ENCODE data around the gene MRPL36.

Gene MRPL36

DNA sequence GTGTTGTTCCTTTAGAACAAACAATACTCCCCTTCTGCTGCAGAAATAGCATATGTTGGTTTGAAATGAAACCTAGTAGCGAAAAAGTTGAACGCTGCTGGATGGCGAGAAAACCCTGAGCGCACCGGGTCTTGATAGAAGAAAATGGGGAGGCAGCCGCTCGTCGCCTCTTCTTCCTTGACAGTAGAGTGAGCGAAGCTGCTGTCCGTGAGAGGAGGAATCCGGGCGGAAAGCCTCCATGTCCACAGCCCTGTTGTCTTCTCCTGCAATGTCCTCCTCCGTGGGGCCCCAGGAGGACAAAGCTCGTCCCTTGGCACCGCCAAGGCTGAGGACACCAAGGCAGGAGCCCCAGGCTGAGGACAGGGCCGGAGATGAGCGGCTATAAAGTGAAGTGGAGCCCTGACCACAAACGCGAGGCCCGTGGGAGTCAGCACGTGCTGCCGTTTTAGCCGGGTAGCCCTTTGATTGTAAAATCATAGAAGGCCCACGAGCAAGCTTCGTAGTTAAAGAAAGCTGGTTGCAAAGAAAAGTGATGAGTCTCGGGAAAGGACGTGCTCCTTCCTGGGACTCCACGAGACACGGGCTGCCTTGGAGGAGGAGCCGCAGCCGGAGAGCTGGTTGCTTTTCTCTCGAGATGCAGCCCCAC, 35.6 kb downstream of the MRPL36 start:
- DNase-seq (ENCODE audit: insufficient read length) (no peak), FAIRE-seq (no peak)
- TF ChIP-seq POLR2A (IDR thresholded peaks at IDR 0.05; ENCODE audit: low read depth, low read length) (no peak), POLR2AphosphoS5 (IDR thresholded peaks at IDR 0.05; ENCODE audit: low read depth, low read length) (no peak)

DNA sequence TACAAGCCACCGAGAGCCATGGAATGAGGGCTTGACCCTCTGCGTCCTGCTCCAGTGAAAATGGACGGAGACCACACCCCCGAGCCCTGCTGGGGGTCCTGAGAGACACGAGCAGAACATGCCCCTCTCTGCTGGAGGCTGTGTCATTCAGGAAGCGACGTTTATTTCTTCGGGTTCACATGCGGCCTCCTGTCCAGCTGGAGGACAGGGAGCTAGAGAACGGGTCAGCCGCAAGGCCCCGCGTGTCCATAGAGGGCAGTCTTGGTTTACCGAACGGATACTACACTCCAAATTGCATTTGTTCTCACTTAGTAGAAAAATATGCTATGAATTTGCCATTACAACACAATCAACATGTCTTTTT, 36.1 kb downstream of the MRPL36 start:
- DNase-seq (ENCODE audit: insufficient read length) (peak; percentile 55), FAIRE-seq (no peak)
- no peak for TF ChIP-seq POLR2AphosphoS5 (IDR thresholded peaks at IDR 0.05; ENCODE audit: low read depth, low read length)
- no peak for TF ChIP-seq POLR2A (IDR thresholded peaks at IDR 0.05; ENCODE audit: low read depth, low read length)
- TF ChIP-seq TAF1 (IDR thresholded peaks at IDR 0.05; ENCODE audit: borderline replicate concordance, low read depth, low read length) = no peak

DNA sequence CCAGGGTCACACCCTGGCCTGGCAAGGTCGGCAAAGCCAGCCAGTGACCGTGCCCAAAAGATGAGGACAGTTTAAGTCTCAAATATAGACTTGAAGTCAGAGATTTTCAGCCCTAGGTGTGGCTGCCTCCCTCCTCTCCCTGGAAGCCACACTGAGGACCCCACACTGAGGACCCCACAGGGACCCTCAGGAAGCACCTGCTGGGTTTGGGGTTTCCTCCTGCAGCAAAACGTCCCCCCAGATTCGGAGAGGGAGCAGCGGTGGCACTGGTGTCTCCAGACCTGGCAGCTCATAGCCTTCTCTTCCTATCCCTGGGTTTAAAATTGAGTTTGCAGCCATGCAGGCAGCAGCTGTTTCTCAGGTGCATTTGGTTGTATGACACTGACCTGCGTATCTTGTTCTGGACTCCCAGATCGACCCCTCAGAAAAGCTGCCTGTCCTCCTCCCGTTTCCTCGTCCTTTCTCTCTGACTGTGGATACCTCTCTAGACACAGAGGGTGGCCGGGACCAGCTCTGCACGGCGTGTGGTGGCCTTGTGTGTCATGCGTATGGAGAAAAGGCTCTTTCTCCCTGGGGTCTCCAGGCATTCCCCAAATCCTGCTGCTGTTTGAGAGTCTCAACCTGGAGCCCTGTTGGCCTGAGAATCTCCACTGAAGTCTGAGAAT, 36.6 kb downstream of the MRPL36 start:
- DNase-seq (ENCODE audit: insufficient read length) (no peak), FAIRE-seq (no peak)
- TF ChIP-seq POLR2AphosphoS5 (IDR thresholded peaks at IDR 0.05; ENCODE audit: low read depth, low read length) (no peak), TAF1 (IDR thresholded peaks at IDR 0.05; ENCODE audit: borderline replicate concordance, low read depth, low read length) (no peak), POLR2A (IDR thresholded peaks at IDR 0.05; ENCODE audit: low read depth, low read length) (no peak)

DNA sequence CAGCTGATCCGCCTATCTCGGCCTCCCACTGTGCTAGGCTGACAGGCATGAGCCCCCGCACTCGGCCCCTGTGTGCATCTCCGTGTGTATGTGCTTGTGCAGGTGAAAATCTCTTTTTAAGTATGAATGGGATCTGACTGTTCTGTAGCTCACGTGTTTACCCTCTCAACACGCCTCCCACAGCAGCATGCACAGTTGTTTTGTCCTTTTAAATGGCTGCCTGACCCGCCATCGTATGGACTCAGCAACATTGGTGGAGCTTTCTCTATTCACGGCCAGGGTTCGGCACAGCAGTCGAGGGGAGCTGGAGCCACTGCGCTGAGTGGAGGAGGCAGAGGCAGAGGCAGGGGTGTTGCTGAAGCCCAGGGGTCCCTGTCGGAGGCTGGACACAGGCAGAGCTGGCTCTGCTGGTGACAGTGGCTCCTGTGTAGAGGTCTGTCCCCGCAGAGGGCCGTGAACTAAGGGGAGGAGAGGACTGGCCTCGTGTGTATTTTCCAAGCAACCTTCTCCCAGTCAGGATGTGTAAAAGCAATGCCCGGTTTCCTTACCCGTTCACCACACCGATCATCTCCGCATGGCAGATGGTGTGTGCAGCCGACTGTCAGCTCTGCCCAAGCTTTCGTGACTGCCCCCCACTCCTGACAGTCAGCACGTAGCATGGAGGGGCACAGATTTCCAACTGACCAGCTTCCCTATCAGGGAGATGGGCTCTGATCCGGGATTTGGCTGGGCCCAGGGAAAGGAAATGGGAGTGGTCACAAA, 37.3 kb downstream of the MRPL36 start:
- no peak for FAIRE-seq
- TF ChIP-seq POLR2A (IDR thresholded peaks at IDR 0.05; ENCODE audit: low read depth, low read length) (no peak), TAF1 (IDR thresholded peaks at IDR 0.05; ENCODE audit: borderline replicate concordance, low read depth, low read length) (no peak), POLR2AphosphoS5 (IDR thresholded peaks at IDR 0.05; ENCODE audit: low read depth, low read length) (no peak)
- DNase-seq (ENCODE audit: insufficient read length) = no peak

DNA sequence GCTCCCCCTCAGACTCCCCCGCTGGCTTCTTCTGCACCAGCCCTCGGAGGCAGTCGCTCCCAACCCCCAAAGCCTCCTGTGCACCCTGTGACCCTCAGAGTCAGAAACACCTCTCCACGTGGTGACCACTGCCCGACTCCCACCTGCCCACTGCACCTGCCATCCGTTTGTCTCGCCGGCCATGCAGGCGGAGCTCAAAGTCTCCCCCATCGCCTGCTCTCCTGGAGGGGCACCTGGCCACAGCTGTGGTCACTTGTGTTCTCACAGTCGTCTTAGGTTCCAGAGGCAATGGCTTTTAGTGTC, 38.2 kb downstream of the MRPL36 start:
- TF ChIP-seq POLR2A (IDR thresholded peaks at IDR 0.05; ENCODE audit: low read depth, low read length) (no peak), TAF1 (IDR thresholded peaks at IDR 0.05; ENCODE audit: borderline replicate concordance, low read depth, low read length) (no peak), POLR2AphosphoS5 (IDR thresholded peaks at IDR 0.05; ENCODE audit: low read depth, low read length) (no peak)
- FAIRE-seq = no peak

DNA sequence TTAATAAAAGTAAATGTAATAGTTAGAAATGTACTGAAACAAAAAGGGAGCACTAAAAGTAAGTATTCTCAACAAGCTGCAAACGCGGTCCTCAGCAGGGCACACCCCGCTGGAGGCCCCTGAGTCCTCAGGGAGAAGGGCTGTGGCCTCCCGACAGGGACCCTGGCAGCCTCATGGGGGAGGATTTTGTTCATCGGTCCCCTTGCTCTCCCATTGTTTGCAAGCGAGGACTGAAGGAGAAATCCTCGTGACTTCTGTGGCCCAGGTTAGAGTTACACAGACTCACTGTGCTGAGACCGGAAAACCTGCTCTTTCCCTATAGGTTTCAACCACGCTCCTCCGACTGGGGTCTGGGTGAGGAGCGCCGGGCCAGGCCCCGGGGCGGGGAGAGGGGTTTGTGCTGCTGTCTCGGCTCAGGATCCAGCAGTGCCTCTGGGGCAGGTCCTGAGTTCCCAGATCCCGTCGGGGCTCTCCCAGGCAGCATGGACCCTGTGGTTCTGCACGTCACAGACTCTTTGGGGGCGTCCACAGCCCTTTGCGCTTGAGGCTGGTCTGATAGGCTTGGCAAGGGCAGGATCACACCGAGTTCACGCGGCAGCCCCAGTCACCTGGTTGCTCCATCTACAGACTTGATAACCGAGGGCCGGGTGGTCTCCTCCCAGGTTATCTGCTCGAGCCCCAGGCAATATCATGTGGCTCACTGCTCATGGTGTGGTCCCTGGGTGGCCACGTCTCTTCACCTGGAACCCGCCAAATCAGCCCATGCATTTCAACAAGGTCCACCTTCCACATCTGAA, 38.8 kb downstream of the MRPL36 start:
- TF ChIP-seq TAF1 (IDR thresholded peaks at IDR 0.05; ENCODE audit: borderline replicate concordance, low read depth, low read length) = no peak
- no peak for TF ChIP-seq POLR2AphosphoS5 (IDR thresholded peaks at IDR 0.05; ENCODE audit: low read depth, low read length)
- TF ChIP-seq POLR2A (IDR thresholded peaks at IDR 0.05; ENCODE audit: low read depth, low read length) = no peak
- FAIRE-seq (no peak), DNase-seq (ENCODE audit: insufficient read length) (no peak)

More for the DNA sequence above, 38.2 kb downstream of the MRPL36 start:
- no peak for DNase-seq (ENCODE audit: insufficient read length)

DNA sequence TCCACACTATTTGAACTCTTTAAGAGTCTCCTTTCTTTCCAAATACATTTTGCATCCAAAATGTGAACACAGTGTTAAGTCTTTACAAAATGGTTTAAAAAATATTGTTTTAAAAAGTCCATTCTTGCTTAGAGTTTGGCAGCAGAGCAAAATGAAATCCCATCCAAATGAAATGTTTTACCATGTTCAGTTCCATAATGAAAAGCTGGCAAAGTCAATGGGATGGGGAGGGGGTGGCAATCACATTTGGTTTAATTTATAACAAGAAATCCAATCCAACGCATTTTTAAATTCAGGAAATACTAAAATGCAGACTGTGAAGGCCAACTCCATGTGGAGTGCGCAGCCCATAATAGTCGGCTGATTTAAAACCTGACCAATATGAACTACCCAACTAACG, 39.4 kb downstream of the MRPL36 start:
- no peak for FAIRE-seq
- DNase-seq (ENCODE audit: insufficient read length) = no peak
- TF ChIP-seq TAF1 (IDR thresholded peaks at IDR 0.05; ENCODE audit: borderline replicate concordance, low read depth, low read length) (no peak), POLR2AphosphoS5 (IDR thresholded peaks at IDR 0.05; ENCODE audit: low read depth, low read length) (no peak), POLR2A (IDR thresholded peaks at IDR 0.05; ENCODE audit: low read depth, low read length) (no peak)

DNA sequence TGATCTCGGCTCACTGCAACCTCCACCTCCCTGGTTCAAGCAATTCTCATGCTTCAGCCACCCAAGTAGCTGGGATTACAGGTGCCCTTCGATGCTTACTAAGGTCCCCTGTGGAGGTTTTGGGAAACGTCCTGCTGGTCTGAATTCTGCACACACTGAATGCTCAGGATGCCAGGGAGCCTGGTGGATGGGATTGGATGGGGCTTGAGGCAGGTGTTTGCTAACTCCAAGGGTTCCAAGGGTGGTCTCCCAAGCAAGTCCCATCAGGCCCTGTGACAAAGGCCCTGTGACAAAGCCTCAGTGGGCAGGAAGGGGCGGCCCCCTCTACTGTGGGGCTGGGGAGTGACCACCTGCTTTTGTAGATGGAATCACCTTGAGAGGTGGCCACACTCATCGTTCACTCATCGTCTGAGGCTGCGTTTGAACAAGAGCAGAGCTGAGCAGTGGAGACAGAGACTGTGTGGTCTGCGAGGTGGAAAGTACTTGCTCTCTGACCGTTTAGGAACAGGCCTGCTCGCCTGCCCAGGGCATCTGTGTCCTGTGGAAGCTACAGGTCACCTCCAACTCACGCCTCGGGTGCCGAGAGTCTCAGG, 40.2 kb downstream of the MRPL36 start:
- FAIRE-seq (no peak), DNase-seq (ENCODE audit: insufficient read length) (no peak)
- no peak for TF ChIP-seq POLR2A (IDR thresholded peaks at IDR 0.05; ENCODE audit: low read depth, low read length)
- no peak for TF ChIP-seq POLR2AphosphoS5 (IDR thresholded peaks at IDR 0.05; ENCODE audit: low read depth, low read length)
- TF ChIP-seq TAF1 (IDR thresholded peaks at IDR 0.05; ENCODE audit: borderline replicate concordance, low read depth, low read length) = no peak

DNA sequence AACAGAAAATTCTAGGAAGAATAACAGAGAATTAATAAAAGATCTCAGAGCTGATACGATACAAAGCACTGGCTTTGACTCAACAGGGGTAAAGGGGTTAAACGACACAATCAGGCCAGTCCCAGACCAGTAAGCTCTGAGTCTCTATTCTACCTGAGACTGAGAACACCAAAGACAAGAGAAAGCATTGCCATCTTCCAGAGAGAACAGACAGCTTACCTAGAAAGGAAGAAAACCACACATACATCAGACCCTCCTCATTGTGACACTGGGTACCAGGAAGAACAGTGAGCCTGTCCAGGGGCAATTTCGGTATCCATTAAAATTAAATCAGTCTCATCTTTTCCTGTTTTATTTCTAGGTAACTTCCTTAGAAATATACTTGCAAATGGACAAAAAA, 41.1 kb downstream of the MRPL36 start:
- no peak for DNase-seq (ENCODE audit: insufficient read length)
- TF ChIP-seq POLR2AphosphoS5 (IDR thresholded peaks at IDR 0.05; ENCODE audit: low read depth, low read length) (no peak), POLR2A (IDR thresholded peaks at IDR 0.05; ENCODE audit: low read depth, low read length) (no peak), TAF1 (IDR thresholded peaks at IDR 0.05; ENCODE audit: borderline replicate concordance, low read depth, low read length) (no peak)
- no peak for FAIRE-seq

DNA sequence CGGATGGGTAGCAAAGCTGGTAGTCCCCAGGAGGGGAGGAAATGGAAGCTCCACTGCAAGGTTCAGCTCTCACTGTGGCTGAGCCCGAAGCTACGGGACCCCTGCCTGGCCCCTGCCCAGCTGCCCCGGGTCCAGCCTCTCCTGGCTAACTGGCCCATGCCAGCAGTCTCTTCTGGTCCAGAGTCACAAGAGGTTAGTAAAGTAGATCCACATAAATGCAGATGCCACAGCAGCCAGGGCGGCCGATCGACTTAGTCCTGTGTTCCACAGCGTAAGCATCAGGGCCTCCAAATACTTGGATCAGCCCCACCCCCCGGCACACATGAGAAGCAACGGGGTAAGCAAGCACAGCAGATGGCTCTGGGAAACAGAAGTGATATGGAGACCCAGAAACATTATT, 42.1 kb downstream of the MRPL36 start:
- no peak for DNase-seq (ENCODE audit: insufficient read length)
- TF ChIP-seq POLR2A (IDR thresholded peaks at IDR 0.05; ENCODE audit: low read depth, low read length) (no peak), POLR2AphosphoS5 (IDR thresholded peaks at IDR 0.05; ENCODE audit: low read depth, low read length) (no peak), TAF1 (IDR thresholded peaks at IDR 0.05; ENCODE audit: borderline replicate concordance, low read depth, low read length) (no peak)
- FAIRE-seq = no peak

DNA sequence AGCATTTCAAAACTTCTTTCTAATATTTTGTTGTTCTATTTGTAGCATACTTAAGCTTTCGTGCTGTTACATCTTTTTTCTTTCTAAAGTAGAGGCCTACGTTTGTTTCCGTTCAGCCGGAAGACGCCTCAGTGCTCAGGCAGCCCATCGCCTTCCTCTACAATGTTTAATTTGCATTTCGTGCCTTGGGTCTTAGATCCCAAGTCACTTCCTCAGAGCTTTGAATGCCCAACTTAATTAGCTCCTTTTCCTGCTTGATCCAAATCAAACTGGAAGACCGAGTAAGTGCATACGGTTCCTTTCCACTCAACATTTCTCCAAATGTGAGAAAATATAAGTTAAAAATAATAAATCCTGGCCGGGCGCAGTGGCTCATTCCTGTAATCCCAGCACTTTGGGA, 43.2 kb downstream of the MRPL36 start:
- DNase-seq (ENCODE audit: insufficient read length) (no peak), FAIRE-seq (no peak)
- TF ChIP-seq POLR2AphosphoS5 (IDR thresholded peaks at IDR 0.05; ENCODE audit: low read depth, low read length) (no peak), TAF1 (IDR thresholded peaks at IDR 0.05; ENCODE audit: borderline replicate concordance, low read depth, low read length) (no peak), POLR2A (IDR thresholded peaks at IDR 0.05; ENCODE audit: low read depth, low read length) (no peak)

Data from GM12892 (cell line).